ENCODE data around the gene EFCAB10.

The EFCAB10 gene

GRCh38 chr7:105618016-105618296, 36.7 kb upstream of the EFCAB10 start:
- H3K9ac ChIP-seq (ENCODE audit: insufficient read length), result no peak overlapping the region
- no peaks in the 10 kb centered on the region for H3K9me3 ChIP-seq (ENCODE audit: low read depth, low read length)
- H3K27ac ChIP-seq, result no peak overlapping the region
- H3K36me3 ChIP-seq (ENCODE audit: insufficient read depth, low read length), result peaks cover 11% of the 10 kb centered on the region; the same call in 1 of the 2 replicates
- DNase-seq (ENCODE audit: low read depth, low spot score), result no peak
- no peak overlapping the region for H3K4me3 ChIP-seq
- TF ChIP-seq EZH2 (IDR thresholded peaks at IDR 0.05) (no peak), POLR2AphosphoS5 (IDR thresholded peaks at IDR 0.05; ENCODE audit: borderline replicate concordance, low read depth, low read length) (no peak), FOXP2 (optimal IDR thresholded peaks at IDR 0.05; ENCODE audit: control extremely low read depth, extremely low read length, insufficient read depth) (no peak)

- peaks cover 11% of the 10 kb centered on the region; the same call in 1 of the 2 replicates for H3K36me3 ChIP-seq (ENCODE audit: insufficient read depth, low read length)
- no peak overlapping the region for H3K9ac ChIP-seq (ENCODE audit: insufficient read length)
- no peak overlapping the region for H3K4me3 ChIP-seq
- TF ChIP-seq POLR2AphosphoS5 (IDR thresholded peaks at IDR 0.05; ENCODE audit: borderline replicate concordance, low read depth, low read length) (no peak), EZH2 (IDR thresholded peaks at IDR 0.05) (no peak), FOXP2 (optimal IDR thresholded peaks at IDR 0.05; ENCODE audit: control extremely low read depth, extremely low read length, insufficient read depth) (no peak)
- no peak for DNase-seq (ENCODE audit: low read depth, low spot score)
- H3K27ac ChIP-seq, result no peak overlapping the region
- no peaks in the 10 kb centered on the region for H3K9me3 ChIP-seq (ENCODE audit: low read depth, low read length)
These were observed 36.2 kb upstream of the EFCAB10 start for GRCh38 chr7:105617280-105618015.

- no peak for DNase-seq (ENCODE audit: low read depth, low spot score)
- Histone ChIP-seq H3K36me3 (ENCODE audit: insufficient read depth, low read length) (peaks cover 11% of the 10 kb centered on the region; the same call in 1 of the 2 replicates), H3K27ac (no peak overlapping the region), H3K4me3 (no peak overlapping the region), H3K9ac (ENCODE audit: insufficient read length) (no peak overlapping the region), H3K9me3 (ENCODE audit: low read depth, low read length) (no peaks in the 10 kb centered on the region)
- TF ChIP-seq EZH2 (IDR thresholded peaks at IDR 0.05), result no peak
- no peak for TF ChIP-seq FOXP2 (optimal IDR thresholded peaks at IDR 0.05; ENCODE audit: control extremely low read depth, extremely low read length, insufficient read depth)
- no peak for TF ChIP-seq POLR2AphosphoS5 (IDR thresholded peaks at IDR 0.05; ENCODE audit: borderline replicate concordance, low read depth, low read length)
These were observed 33.1 kb upstream of the EFCAB10 start for GRCh38 chr7:105614341-105614840.

DNA sequence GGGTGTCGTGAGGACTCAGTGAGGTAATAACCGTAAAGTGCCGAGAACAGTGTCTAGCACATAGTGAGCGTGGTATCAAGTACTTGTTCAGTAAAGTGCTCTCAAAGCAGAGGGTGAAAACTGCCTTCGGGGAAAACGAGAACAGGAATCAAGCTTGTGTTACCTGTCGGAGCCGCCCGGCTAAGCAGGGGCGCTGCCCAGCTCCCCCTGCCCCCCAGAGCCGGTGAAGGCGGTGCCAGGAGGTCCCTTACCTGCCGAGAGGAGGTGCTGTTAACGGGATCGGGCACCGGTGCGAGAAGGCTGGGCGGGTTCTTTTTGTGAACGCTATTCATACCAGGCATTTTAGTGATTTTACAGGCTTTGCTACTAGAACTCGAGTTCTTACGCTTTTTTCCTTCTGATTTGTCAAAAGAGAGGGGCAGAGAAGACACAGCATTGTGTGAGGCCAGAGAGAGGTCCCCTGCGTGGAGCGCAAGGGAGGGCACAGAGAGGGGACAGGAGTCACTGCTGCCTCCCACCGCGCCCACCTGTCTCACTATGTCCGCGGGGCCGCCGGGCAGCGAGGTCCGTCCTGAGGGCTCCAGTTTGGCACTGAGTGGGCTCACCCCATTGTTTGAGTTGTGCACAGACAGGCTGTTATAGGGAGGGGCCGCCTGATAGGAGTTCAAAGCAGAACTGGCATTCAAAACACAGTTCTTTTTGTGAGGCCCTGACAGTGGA, 32.5 kb upstream of the EFCAB10 start:
- TF ChIP-seq FOXP2 (optimal IDR thresholded peaks at IDR 0.05; ENCODE audit: control extremely low read depth, extremely low read length, insufficient read depth), result no peak
- TF ChIP-seq EZH2 (IDR thresholded peaks at IDR 0.05), result no peak
- no peak for TF ChIP-seq POLR2AphosphoS5 (IDR thresholded peaks at IDR 0.05; ENCODE audit: borderline replicate concordance, low read depth, low read length)
- peaks cover 11% of the 10 kb centered on the region; the same call in 1 of the 2 replicates for H3K36me3 ChIP-seq (ENCODE audit: insufficient read depth, low read length)
- H3K4me3 ChIP-seq, result no peak overlapping the region
- H3K27ac ChIP-seq, result no peak overlapping the region
- H3K9ac ChIP-seq (ENCODE audit: insufficient read length), result no peak overlapping the region
- no peak for DNase-seq (ENCODE audit: low read depth, low spot score)
- H3K9me3 ChIP-seq (ENCODE audit: low read depth, low read length), result no peaks in the 10 kb centered on the region

DNA sequence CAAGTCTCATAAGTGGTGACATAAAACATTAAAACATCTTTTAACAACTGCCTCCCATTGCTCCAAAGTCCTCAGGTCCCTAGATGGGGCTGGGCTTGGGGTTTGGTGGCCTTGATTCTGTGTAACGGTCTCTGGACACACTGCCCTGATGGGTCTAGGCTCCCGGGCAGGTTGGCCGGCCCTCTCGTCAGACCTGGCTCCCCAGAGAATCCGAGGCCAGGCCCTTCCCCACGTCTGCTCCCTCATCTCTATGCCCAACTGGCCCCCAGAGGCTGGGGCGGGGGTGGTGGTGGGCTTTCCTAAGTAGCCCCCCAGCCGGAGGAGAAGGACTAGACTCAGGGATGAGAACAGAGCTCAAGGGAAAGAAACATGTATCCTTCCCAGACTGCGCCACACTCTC, 31.5 kb upstream of the EFCAB10 start:
- no peaks in the 10 kb centered on the region for H3K9me3 ChIP-seq (ENCODE audit: low read depth, low read length)
- no peak for TF ChIP-seq EZH2 (IDR thresholded peaks at IDR 0.05)
- no peak for TF ChIP-seq POLR2AphosphoS5 (IDR thresholded peaks at IDR 0.05; ENCODE audit: borderline replicate concordance, low read depth, low read length)
- TF ChIP-seq FOXP2 (optimal IDR thresholded peaks at IDR 0.05; ENCODE audit: control extremely low read depth, extremely low read length, insufficient read depth), result no peak
- H3K27ac ChIP-seq, result no peak overlapping the region
- peaks cover 11% of the 10 kb centered on the region; the same call in 1 of the 2 replicates for H3K36me3 ChIP-seq (ENCODE audit: insufficient read depth, low read length)
- no peak for DNase-seq (ENCODE audit: low read depth, low spot score)
- H3K9ac ChIP-seq (ENCODE audit: insufficient read length), result no peak overlapping the region
- no peak overlapping the region for H3K4me3 ChIP-seq

DNA sequence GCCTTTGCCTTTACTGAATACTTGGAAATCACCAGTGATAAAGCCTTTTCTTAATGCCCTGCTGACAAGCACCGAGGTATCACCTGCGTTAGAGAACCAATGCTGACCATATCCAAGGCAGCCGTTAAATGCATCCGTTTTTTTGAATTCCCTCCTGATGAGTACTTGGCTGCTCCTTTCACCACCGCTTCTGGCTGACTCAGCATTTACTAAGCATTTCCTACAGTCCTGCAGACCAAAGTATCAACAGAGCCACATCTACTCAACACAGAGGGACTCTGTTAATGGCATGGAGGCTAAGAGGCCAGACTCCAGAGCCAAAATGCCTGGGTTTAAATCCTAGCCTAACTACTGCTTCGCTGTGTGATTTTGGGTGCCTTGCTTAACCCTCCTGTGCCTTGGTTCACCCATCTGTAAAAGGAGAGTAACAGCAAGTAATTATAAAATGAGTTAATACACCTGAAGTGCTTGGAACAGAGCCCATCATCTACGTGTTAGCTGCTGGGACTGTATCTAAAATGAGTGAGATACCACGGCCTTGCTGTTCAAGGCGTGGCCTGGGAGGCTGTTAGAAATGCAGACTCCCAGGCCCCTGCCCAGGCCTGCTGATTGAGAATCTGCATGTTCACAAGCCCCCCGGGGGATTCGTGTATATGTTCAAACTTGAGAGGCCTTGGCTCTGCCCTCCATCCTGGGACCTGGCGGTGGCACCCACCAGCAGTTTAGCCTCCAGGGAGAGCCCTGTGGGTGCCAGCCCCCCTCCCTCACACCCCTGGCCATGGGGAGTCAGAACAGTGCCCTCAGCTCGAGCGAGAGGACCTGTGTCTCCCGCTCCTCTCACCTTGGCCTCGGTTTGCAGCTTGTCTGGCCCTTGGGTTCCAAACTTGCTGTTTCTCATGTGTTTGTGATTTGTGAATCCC, 30.8 kb upstream of the EFCAB10 start:
- Histone ChIP-seq H3K9ac (ENCODE audit: insufficient read length) (no peak overlapping the region), H3K4me3 (no peak overlapping the region), H3K9me3 (ENCODE audit: low read depth, low read length) (no peaks in the 10 kb centered on the region), H3K27ac (no peak overlapping the region), H3K36me3 (ENCODE audit: insufficient read depth, low read length) (peaks cover 11% of the 10 kb centered on the region; the same call in 1 of the 2 replicates)
- DNase-seq (ENCODE audit: low read depth, low spot score), result no peak
- no peak for TF ChIP-seq FOXP2 (optimal IDR thresholded peaks at IDR 0.05; ENCODE audit: control extremely low read depth, extremely low read length, insufficient read depth)
- no peak for TF ChIP-seq POLR2AphosphoS5 (IDR thresholded peaks at IDR 0.05; ENCODE audit: borderline replicate concordance, low read depth, low read length)
- no peak for TF ChIP-seq EZH2 (IDR thresholded peaks at IDR 0.05)

DNA sequence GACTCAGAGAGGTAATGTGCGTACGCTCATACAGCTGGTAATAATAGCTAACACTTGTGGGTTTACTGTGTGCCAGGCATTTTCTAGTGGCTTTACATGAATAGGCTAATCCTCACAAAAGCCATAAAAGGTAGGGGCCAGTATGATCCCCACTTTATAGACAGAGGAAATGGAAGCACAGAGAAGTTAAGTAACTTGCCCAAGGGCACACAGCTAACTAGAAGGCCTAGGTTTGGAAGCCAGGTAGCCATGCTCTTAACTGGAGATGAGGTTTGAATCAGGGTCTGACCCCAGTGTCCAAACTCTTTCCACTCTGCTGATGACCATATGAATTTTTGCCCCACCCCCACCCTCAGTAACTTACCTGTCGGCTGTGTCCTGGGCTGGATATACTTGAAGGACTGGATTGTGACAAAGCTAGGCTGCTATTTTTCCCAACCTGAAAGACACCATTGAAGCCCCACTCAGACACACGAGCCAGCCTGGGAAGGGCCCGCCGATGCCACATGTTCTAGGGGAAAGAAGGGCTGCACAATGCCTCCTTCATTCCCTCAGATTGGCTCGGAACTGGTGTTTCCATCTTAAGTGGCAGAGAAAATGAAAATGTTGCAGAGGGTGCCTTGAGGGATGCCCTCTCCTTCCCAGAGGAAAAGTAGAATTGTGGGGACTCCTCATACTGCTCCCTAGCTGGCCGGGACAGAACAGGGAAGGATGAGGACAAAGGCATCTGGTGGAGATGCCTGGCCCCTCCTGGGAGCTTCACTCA, 29.1 kb upstream of the EFCAB10 start:
- no peak for TF ChIP-seq FOXP2 (optimal IDR thresholded peaks at IDR 0.05; ENCODE audit: control extremely low read depth, extremely low read length, insufficient read depth)
- TF ChIP-seq POLR2AphosphoS5 (IDR thresholded peaks at IDR 0.05; ENCODE audit: borderline replicate concordance, low read depth, low read length), result no peak
- TF ChIP-seq EZH2 (IDR thresholded peaks at IDR 0.05), result no peak
- Histone ChIP-seq H3K36me3 (ENCODE audit: insufficient read depth, low read length) (peaks cover 8% of the 10 kb centered on the region; the same call in 1 of the 2 replicates), H3K9ac (ENCODE audit: insufficient read length) (no peak overlapping the region), H3K9me3 (ENCODE audit: low read depth, low read length) (no peaks in the 10 kb centered on the region), H3K27ac (no peak overlapping the region), H3K4me3 (no peak overlapping the region)
- no peak for DNase-seq (ENCODE audit: low read depth, low spot score)
